ENCODE measurements around the gene CALHM1.
A peak's percentile ranks its signal among the peaks of the same experiment; 100 is the strongest.
"Not testable (repeated sequence)": the region's sequence is repeated elsewhere in the genome, so short reads cannot be mapped to it uniquely, and the experiment has no call there.

Gene CALHM1

GRCh38 chr10:103428989-103429643, 29.6 kb downstream of the CALHM1 start:
- no peak for DNase-seq (ENCODE audit: low read depth)
- TF ChIP-seq CTCF (conservative IDR thresholded peaks at IDR 0.05; ENCODE audit: low read depth, low read length): no peak
- no peak overlapping the region for H3K4me3 ChIP-seq (ENCODE audit: low read depth, low read length)

- TF ChIP-seq CTCF (conservative IDR thresholded peaks at IDR 0.05; ENCODE audit: low read depth, low read length): no peak
- H3K4me3 ChIP-seq (ENCODE audit: low read depth, low read length): no peak overlapping the region
- DNase-seq (ENCODE audit: low read depth): peak; percentile 15
These were observed 30.8 kb downstream of the CALHM1 start for GRCh38 chr10:103427866-103428265.

- H3K4me3 ChIP-seq (ENCODE audit: low read depth, low read length): no peak overlapping the region
- no peak for TF ChIP-seq CTCF (conservative IDR thresholded peaks at IDR 0.05; ENCODE audit: low read depth, low read length)
- no peak for DNase-seq (ENCODE audit: low read depth)
These were observed 35.0 kb downstream of the CALHM1 start for GRCh38 chr10:103423748-103424147.

- no peak overlapping the region for H3K4me3 ChIP-seq (ENCODE audit: low read depth, low read length)
- TF ChIP-seq CTCF (conservative IDR thresholded peaks at IDR 0.05; ENCODE audit: low read depth, low read length): no peak
- no peak for DNase-seq (ENCODE audit: low read depth)
These were observed 39.6 kb downstream of the CALHM1 start for GRCh38 chr10:103419101-103419500.

- no peak overlapping the region for H3K4me3 ChIP-seq (ENCODE audit: low read depth, low read length)
- no peak for DNase-seq (ENCODE audit: low read depth)
- no peak for TF ChIP-seq CTCF (conservative IDR thresholded peaks at IDR 0.05; ENCODE audit: low read depth, low read length)
These were observed 41.1 kb downstream of the CALHM1 start for GRCh38 chr10:103417601-103418000.

- not testable (repeated sequence) for H3K4me3 ChIP-seq (ENCODE audit: low read depth, low read length); DNase-seq (ENCODE audit: low read depth)
These were observed 41.6 kb downstream of the CALHM1 start for GRCh38 chr10:103417148-103417469.

GRCh38 chr10:103416436-103417147, 42.1 kb downstream of the CALHM1 start:
- DNase-seq (ENCODE audit: low read depth): peak; percentile 85
- H3K4me3 ChIP-seq (ENCODE audit: low read depth, low read length): no peak overlapping the region
- peak; percentile 58 for TF ChIP-seq CTCF (conservative IDR thresholded peaks at IDR 0.05; ENCODE audit: low read depth, low read length)

All from choroid plexus epithelial cell (primary cell).